ENCODE measurements around the gene SLC9C1.

DNA sequence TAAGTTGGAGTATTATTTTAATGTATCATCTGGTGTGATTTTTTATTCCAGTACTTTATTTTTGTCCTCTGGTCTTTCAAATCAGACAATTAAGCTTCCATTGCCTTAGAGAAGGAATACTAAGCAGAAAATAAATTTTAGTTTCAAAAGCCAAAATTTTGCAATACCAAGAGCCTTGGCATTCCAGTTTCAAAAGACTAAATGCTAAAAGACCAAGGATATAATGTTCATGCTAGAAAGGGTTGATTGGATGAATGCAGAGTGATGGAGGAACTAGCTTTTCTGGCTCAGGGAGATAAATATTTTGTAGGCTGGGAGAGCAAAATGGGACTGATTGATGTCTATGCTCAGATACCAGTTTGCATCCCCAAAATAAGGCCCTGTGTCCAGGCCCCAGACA, 45.1 kb upstream of the SLC9C1 start:
- no peak for TF ChIP-seq OSR1 (CRISPR knock-in tag; IDR thresholded peaks at IDR 0.05)
- TF ChIP-seq, protein P1, sequence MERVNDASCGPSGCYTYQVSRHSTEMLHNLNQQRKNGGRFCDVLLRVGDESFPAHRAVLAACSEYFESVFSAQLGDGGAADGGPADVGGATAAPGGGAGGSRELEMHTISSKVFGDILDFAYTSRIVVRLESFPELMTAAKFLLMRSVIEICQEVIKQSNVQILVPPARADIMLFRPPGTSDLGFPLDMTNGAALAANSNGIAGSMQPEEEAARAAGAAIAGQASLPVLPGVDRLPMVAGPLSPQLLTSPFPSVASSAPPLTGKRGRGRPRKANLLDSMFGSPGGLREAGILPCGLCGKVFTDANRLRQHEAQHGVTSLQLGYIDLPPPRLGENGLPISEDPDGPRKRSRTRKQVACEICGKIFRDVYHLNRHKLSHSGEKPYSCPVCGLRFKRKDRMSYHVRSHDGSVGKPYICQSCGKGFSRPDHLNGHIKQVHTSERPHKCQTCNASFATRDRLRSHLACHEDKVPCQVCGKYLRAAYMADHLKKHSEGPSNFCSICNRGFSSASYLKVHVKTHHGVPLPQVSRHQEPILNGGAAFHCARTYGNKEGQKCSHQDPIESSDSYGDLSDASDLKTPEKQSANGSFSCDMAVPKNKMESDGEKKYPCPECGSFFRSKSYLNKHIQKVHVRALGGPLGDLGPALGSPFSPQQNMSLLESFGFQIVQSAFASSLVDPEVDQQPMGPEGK (CRISPR knock-in tag; IDR thresholded peaks at IDR 0.05; ENCODE audit: borderline replicate concordance), result no peak
- no peak for TF ChIP-seq ZNF565 (CRISPR knock-in tag; conservative IDR thresholded peaks at IDR 0.05; ENCODE audit: low read depth)
- no peak for TF ChIP-seq ARNTL (CRISPR knock-in tag; IDR thresholded peaks at IDR 0.05; ENCODE audit: borderline replicate concordance, low read depth)
- no peak for TF ChIP-seq SNAI2 (CRISPR knock-in tag; IDR thresholded peaks at IDR 0.05)
- TF ChIP-seq ZNF8 (CRISPR knock-in tag; IDR thresholded peaks at IDR 0.05), result no peak
- TF ChIP-seq CSDC2 (CRISPR knock-in tag; IDR thresholded peaks at IDR 0.05), result no peak
- no peak for TF ChIP-seq ISL1 (CRISPR knock-in tag; IDR thresholded peaks at IDR 0.05)
- no peak for TF ChIP-seq ZFP30 (CRISPR knock-in tag; IDR thresholded peaks at IDR 0.05)
- TF ChIP-seq, protein P2, sequence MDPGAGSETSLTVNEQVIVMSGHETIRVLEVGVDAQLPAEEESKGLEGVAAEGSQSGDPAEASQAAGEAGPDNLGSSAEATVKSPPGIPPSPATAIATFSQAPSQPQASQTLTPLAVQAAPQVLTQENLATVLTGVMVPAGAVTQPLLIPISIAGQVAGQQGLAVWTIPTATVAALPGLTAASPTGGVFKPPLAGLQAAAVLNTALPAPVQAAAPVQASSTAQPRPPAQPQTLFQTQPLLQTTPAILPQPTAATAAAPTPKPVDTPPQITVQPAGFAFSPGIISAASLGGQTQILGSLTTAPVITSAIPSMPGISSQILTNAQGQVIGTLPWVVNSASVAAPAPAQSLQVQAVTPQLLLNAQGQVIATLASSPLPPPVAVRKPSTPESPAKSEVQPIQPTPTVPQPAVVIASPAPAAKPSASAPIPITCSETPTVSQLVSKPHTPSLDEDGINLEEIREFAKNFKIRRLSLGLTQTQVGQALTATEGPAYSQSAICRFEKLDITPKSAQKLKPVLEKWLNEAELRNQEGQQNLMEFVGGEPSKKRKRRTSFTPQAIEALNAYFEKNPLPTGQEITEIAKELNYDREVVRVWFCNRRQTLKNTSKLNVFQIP (CRISPR knock-in tag; IDR thresholded peaks at IDR 0.05; ENCODE audit: borderline replicate concordance, low read depth), result no peak
- TF ChIP-seq ZFP3 (CRISPR knock-in tag; IDR thresholded peaks at IDR 0.05), result no peak
- no peak for TF ChIP-seq ZNF70 (CRISPR knock-in tag; IDR thresholded peaks at IDR 0.05)
- no peak for TF ChIP-seq RARB (CRISPR knock-in tag; IDR thresholded peaks at IDR 0.05)

All from SK-N-SH treated with all-trans-retinoic acid at 6 μM for 48 hours (cell line).